ENCODE measurements around the gene CDON. TPM values are rescaled to one million over a fixed set of nuclear protein-coding genes. Genes with fewer than 3 reads are reported as not detected.

The CDON gene
- total and polyA plus RNA-seq, 2 of the 13 experiments (the other 11 are each of a cell fraction or from before 2014, with no cell fraction given), result 9.6 to 12.8 TPM

DNA sequence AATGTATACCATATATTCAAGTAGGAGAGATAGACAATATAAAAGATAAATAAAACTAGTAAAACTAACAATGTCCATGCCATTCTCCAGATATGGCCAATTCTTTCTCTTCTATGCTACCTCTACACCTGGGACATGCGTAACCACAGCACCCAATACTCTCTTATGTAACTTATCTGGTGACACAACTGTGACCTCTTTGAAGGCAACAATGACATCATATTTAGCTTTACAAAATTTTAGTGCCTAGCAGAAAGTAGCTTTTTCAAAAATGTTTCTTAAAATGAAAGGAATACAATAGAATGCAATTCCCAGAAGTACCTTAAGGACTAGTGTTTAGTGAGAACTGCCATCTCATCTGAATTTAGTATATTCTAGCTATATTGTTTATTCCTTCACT lies 36.8 kb downstream of the CDON start:
- in situ Hi-C loops (cut with HindIII; ENCODE audit: extremely low pct_ligation_motif_present, low pct_unique_long_range_greater_than_20kb), result no loop called here
- no peak overlapping the region for H3K9ac ChIP-seq (ENCODE audit: insufficient read depth, low read depth, low read length)
- H3K4me3 ChIP-seq (replicated peaks in 1 of 3; ENCODE audit: insufficient read depth in 1 of 3, low read depth in 2 of 3, low read length in 3 of 3), result no peak overlapping the region
- no peaks in the 10 kb centered on the region for H3K9me3 ChIP-seq (ENCODE audit: low read length)
- intact Hi-C loops (cut with micrococcal nuclease; ENCODE audit: unreplicated experiment), result no loop called here
- no peaks in the 10 kb centered on the region for H3K79me2 ChIP-seq (ENCODE audit: insufficient read depth, low read length)
- H3K27ac ChIP-seq (ENCODE audit: extremely low read length, insufficient read depth, low read length), result no peak overlapping the region
- ChIA-PET POLR2A (no interaction called here), CTCF (ENCODE audit: low intra/inter-chr PET ratio, low total read pairs) (no interaction called here)
- H3K36me3 ChIP-seq (replicated peaks in 1 of 2; ENCODE audit: control insufficient read depth in 1 of 2, insufficient read depth in 2 of 2, low read length in 2 of 2), result peaks cover 0 to 5% of the 10 kb centered on the region in 2 experiments; a peak in 1 of 5 replicates
- H4K20me1 ChIP-seq (ENCODE audit: insufficient read depth, low read length), result no peaks in the 10 kb centered on the region
- DNase-seq (ENCODE audit: low spot score) (no peak), ATAC-seq (no peak), FAIRE-seq (no peak)
- H3K4me2 ChIP-seq (ENCODE audit: low read depth, low read length), result no peak overlapping the region
- WGBS (ENCODE audit: low lambda C conversion rate), result 94% methylated on average over 1 of the region's 1 CpG
- H2AFZ ChIP-seq (ENCODE audit: low read length), result no peak overlapping the region
- no TSS peak for BruUV-seq (replicated peaks)
- peaks cover 34% of the 10 kb centered on the region for H3K4me1 ChIP-seq (ENCODE audit: insufficient read depth, low read length)
- TF ChIP-seq ATF7 (IDR thresholded peaks at IDR 0.05) (peak; percentile 77), ATF7 (CRISPR knock-in tag; IDR thresholded peaks at IDR 0.05) (no peak), HOMEZ (CRISPR knock-in tag; IDR thresholded peaks at IDR 0.05; ENCODE audit: low read depth) (no peak)
- no peaks in the 10 kb centered on the region for H3K27me3 ChIP-seq (ENCODE audit: control insufficient read depth in 1 of 2, insufficient read depth in 2 of 2, low read length in 2 of 2)

DNA sequence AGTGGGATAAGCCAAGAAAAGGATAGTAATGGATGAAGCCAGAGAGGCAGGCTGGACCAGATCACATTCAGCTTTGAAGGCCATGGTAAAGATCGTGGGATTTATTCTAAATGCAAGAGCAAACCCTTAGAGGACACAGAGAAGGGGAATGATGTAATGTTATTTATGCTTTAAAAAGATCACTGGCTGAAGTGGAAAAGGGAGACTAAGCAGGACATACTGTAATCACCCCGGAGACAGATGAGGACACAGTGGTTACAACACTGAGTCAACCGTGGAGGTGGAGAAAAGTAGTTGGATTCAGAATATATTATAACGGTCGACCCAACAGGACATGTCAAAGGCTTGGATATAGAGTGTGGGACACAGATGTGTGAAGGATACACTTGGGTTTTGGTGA lies 38.5 kb downstream of the CDON start:
- H4K20me1 ChIP-seq (ENCODE audit: insufficient read depth, low read length), result no peaks in the 10 kb centered on the region
- H3K4me2 ChIP-seq (ENCODE audit: low read depth, low read length), result no peak overlapping the region
- no peak overlapping the region for H3K9ac ChIP-seq (ENCODE audit: insufficient read depth, low read depth, low read length)
- H2AFZ ChIP-seq (ENCODE audit: low read length), result no peak overlapping the region
- H3K36me3 ChIP-seq (replicated peaks in 1 of 2; ENCODE audit: control insufficient read depth in 1 of 2, insufficient read depth in 2 of 2, low read length in 2 of 2), result peaks cover 4 to 12% of the 10 kb centered on the region in 2 experiments
- ChIA-PET POLR2A (no interaction called here), CTCF (ENCODE audit: low intra/inter-chr PET ratio, low total read pairs) (no interaction called here)
- no peak overlapping the region for H3K27ac ChIP-seq (ENCODE audit: extremely low read length, insufficient read depth, low read length)
- intact Hi-C loops (cut with micrococcal nuclease; ENCODE audit: unreplicated experiment), result no loop called here
- DNase-seq (ENCODE audit: low spot score), result no peak
- ATAC-seq, result no peak
- 96% methylated on average over 5 of the region's 5 CpGs for WGBS (ENCODE audit: low lambda C conversion rate)
- no peaks in the 10 kb centered on the region; a peak in 1 of 5 replicates for H3K27me3 ChIP-seq (ENCODE audit: control insufficient read depth in 1 of 2, insufficient read depth in 2 of 2, low read length in 2 of 2)
- no TSS peak for BruUV-seq (replicated peaks)
- H3K4me1 ChIP-seq (ENCODE audit: insufficient read depth, low read length), result peaks cover 21% of the 10 kb centered on the region
- no peaks in the 10 kb centered on the region for H3K79me2 ChIP-seq (ENCODE audit: insufficient read depth, low read length)
- FAIRE-seq, result no peak
- H3K4me3 ChIP-seq (replicated peaks in 1 of 3; ENCODE audit: insufficient read depth in 1 of 3, low read depth in 2 of 3, low read length in 3 of 3), result no peak overlapping the region
- in situ Hi-C loops (cut with HindIII; ENCODE audit: extremely low pct_ligation_motif_present, low pct_unique_long_range_greater_than_20kb), result no loop called here
- H3K9me3 ChIP-seq (ENCODE audit: low read length), result no peaks in the 10 kb centered on the region
- TF ChIP-seq HNF4G (IDR thresholded peaks at IDR 0.05; ENCODE audit: borderline replicate concordance, low read depth, low read length) (no peak), HNF4G (CRISPR knock-in tag; IDR thresholded peaks at IDR 0.05; ENCODE audit: borderline replicate concordance, low read depth) (no peak), TOE1 (CRISPR knock-in tag; IDR thresholded peaks at IDR 0.05) (no peak), RCOR2 (CRISPR knock-in tag; IDR thresholded peaks at IDR 0.05) (no peak), ZNF777 (CRISPR knock-in tag; IDR thresholded peaks at IDR 0.05) (no peak), FUBP1 (CRISPR knock-in tag; IDR thresholded peaks at IDR 0.05; ENCODE audit: borderline replicate concordance) (no peak), KDM2A (CRISPR knock-in tag; IDR thresholded peaks at IDR 0.05; ENCODE audit: borderline replicate concordance, low read depth) (no peak)
- TF ChIP-seq, protein P1, sequence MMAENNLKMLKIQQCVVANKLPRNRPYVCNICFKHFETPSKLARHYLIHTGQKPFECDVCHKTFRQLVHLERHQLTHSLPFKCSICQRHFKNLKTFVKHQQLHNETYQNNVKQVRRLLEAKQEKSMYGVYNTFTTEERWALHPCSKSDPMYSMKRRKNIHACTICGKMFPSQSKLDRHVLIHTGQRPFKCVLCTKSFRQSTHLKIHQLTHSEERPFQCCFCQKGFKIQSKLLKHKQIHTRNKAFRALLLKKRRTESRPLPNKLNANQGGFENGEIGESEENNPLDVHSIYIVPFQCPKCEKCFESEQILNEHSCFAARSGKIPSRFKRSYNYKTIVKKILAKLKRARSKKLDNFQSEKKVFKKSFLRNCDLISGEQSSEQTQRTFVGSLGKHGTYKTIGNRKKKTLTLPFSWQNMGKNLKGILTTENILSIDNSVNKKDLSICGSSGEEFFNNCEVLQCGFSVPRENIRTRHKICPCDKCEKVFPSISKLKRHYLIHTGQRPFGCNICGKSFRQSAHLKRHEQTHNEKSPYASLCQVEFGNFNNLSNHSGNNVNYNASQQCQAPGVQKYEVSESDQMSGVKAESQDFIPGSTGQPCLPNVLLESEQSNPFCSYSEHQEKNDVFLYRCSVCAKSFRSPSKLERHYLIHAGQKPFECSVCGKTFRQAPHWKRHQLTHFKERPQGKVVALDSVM (CRISPR knock-in tag; IDR thresholded peaks at IDR 0.05), result no peak

All from HepG2 (cell line).